ENCODE measurements around the gene CASP8. TPM values are rescaled to one million over a fixed set of nuclear protein-coding genes. Genes with fewer than 3 reads are reported as not detected.
"Not testable (repeated sequence)": the region's sequence is repeated elsewhere in the genome, so short reads cannot be mapped to it uniquely, and the experiment has no call there.

CASP8 gene
- total RNA-seq, 2 experiments from 2014 or later: 62.7 to 63.2 TPM

DNA sequence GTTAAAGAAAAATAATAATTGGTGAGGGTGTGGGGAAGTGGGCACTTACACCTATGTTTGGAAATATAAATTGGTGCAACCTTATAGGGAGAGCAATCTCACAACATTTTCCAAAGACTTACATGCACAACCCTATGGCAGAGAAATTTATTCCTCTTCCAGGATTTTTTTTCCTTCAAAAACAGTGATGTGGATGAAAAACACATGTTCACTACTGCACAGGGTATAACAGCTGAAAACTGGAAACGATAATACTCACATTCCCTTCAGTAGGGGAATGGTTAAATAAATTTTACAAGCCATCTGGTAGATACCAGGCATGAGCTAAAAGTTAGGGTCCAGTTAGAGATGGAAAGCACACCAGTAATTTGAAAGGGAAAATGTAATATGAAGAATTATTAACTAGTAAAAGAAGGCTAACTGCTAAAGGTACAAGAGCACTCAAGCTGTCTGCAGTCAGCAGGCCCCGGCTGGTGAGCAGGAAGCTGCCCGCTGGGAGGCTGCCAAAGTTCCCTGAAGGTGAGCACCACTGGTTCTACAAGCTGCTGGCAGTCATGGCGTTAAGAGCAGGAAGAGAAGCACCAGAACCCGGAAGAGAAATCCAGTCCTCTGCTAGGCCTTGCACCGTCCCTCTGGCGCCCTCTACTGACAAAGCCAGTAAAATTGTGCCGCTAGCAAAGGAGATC is 28.4 kb upstream of the CASP8 start:
- Mint-ChIP-seq H3K4me1 (ENCODE audit: low read depth) (peaks cover 53% of the 10 kb centered on the region), H3K36me3 (ENCODE audit: low read depth) (peaks cover 23% of the 10 kb centered on the region), H3K27ac (peak overlapping the region; percentile 89), H3K4me3 (peak overlapping the region; percentile 98), H3K27me3 (ENCODE audit: low read depth) (no peaks in the 10 kb centered on the region), H3K9me3 (ENCODE audit: insufficient read depth) (no peaks in the 10 kb centered on the region)
- ChIA-PET POLR2A (interaction anchor here (0.8 to 7.1 kb wide), 21 partner anchors 12 to 344 kb away, joined by 3 to 221 read pairs (median 6); partner anchors contain the start of genes CASP10, CASP8, CFLAR and NIF3L1), CTCF (interaction anchor here (0.6 to 4.6 kb wide), 67 partner anchors 10 to 936 kb away, joined by 3 to 455 read pairs (median 6); partner anchors contain the start of genes ALS2, CASP10, CASP8 and CFLAR)
- ATAC-seq: peak; percentile 55
- peak; percentile 96 for DNase-seq

DNA sequence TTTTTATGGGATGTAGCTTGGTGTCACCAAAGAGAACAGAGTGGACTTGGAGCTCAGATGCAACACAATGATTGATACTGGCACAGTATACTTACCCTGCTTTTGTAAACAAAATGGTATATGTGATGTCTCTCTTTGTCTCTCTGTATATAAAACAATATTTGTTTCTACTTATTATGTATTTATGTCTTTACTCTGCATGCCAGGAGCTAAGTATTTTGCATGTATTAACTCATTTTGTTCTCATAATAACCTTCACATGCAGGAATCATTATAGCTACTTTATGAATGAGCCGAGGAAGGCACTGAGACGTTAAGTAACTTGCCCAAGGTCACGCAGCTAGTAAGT is 27.9 kb upstream of the CASP8 start:
- H3K9me3 Mint-ChIP-seq (ENCODE audit: insufficient read depth): no peaks in the 10 kb centered on the region
- ATAC-seq: no peak
- CTCF ChIA-PET: interaction anchor here (0.6 to 4.6 kb wide), 66 partner anchors 10 to 936 kb away, joined by 3 to 455 read pairs (median 6); partner anchors contain the start of genes ALS2, CASP10, CASP8 and CFLAR
- peak overlapping the region; percentile 89 for H3K27ac Mint-ChIP-seq
- POLR2A ChIA-PET: interaction anchor here (0.8 to 7.1 kb wide), 25 partner anchors 12 to 519 kb away, joined by 3 to 221 read pairs (median 6); partner anchors contain the start of genes CASP10, CASP8, CFLAR and CLK1
- H3K4me3 Mint-ChIP-seq: peak overlapping the region; percentile 98
- no peak for DNase-seq
- H3K36me3 Mint-ChIP-seq (ENCODE audit: low read depth): peaks cover 27% of the 10 kb centered on the region
- no peaks in the 10 kb centered on the region for H3K27me3 Mint-ChIP-seq (ENCODE audit: low read depth)
- peaks cover 57% of the 10 kb centered on the region for H3K4me1 Mint-ChIP-seq (ENCODE audit: low read depth)

DNA sequence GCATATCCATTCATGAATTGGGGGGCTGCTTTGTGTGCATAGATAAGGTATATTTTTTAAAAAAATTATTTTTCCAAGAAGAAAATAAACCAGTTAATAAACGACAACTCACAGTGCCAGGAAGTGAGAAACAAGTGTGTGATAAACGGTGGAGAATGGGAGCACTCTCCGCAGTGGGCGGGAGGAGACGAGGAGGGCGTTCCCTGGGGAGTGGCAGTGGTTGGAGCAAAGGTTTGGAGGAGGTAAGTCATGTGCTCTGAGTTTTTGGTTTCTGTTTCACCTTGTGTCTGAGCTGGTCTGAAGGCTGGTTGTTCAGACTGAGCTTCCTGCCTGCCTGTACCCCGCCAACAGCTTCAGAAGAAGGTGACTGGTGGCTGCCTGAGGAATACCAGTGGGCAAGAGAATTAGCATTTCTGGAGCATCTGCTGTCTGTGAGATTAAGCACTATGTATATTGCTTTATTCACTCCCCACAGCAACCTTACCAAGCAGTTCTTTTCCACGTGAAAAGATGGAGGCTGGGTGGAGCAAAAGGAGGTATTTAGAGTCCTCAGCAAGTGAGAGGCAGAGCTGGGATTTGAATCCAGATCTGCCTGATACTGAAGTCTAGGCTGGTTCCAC is 27.0 kb upstream of the CASP8 start:
- peaks cover 60% of the 10 kb centered on the region for H3K4me1 Mint-ChIP-seq (ENCODE audit: low read depth)
- H3K27me3 Mint-ChIP-seq (ENCODE audit: low read depth): no peaks in the 10 kb centered on the region
- POLR2A ChIA-PET: interaction anchor here (0.6 to 7.1 kb wide), 29 partner anchors 13 to 1037 kb away, joined by 3 to 221 read pairs (median 5); partner anchors contain the start of genes ALS2, CASP10, CASP8 and CFLAR
- peak overlapping the region; percentile 96 for H3K27ac Mint-ChIP-seq
- H3K36me3 Mint-ChIP-seq (ENCODE audit: low read depth): peaks cover 35% of the 10 kb centered on the region
- H3K4me3 Mint-ChIP-seq: peak overlapping the region; percentile 98
- CTCF ChIA-PET: interaction anchor here (0.8 to 4.6 kb wide), 35 partner anchors 9 to 520 kb away, joined by 3 to 455 read pairs (median 9); partner anchors contain the start of genes CASP10, CASP8, CFLAR and CLK1
- ATAC-seq: peak; percentile 92
- peak; percentile 94 for DNase-seq
- H3K9me3 Mint-ChIP-seq (ENCODE audit: insufficient read depth): no peaks in the 10 kb centered on the region

DNA sequence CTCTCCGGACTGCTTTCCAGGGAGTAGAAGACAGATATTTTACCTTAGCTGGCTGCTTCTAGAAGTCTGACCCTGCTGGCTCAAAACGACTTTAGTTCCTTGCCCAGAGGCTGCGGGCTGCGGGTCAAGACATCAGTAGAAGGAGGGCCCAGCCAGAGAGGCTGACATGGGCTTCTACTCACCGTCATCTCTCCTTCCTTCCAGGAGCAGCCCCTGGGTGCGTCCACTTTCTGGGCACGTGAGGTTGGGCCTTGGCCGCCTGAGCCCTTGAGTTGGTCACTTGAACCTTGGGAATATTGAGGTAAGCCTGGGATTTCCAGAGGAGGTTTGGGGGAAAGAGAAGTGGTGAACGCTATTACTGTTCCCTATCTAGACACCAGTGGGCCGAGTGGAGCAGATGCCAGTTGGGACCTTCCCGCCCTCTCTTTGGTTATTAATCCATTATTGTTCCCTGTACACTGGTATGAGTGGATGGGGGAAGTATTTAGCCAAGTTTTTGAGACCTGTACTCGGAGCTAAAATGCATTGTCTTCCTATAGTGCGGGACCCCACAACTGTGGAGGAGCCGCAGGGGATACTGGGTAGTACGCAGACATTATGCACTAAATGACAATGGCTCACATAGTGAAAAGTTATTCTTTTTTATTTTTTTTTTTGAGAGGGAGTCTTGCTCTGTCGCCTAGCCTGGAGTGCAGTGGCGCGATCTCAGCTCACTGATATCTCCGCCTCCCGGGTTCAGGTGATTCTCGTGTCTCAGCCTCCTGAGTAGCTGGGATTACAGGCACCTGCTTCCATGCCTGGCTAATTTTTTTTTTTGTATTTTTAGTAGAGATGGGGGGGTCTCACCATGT is 26.3 kb upstream of the CASP8 start:
- POLR2A ChIA-PET: interaction anchor here (0.6 to 7.1 kb wide), 28 partner anchors 13 to 1036 kb away, joined by 3 to 221 read pairs (median 4); partner anchors contain the start of genes ALS2, CASP10, CASP8 and CFLAR
- H3K27me3 Mint-ChIP-seq (ENCODE audit: low read depth): no peaks in the 10 kb centered on the region

DNA sequence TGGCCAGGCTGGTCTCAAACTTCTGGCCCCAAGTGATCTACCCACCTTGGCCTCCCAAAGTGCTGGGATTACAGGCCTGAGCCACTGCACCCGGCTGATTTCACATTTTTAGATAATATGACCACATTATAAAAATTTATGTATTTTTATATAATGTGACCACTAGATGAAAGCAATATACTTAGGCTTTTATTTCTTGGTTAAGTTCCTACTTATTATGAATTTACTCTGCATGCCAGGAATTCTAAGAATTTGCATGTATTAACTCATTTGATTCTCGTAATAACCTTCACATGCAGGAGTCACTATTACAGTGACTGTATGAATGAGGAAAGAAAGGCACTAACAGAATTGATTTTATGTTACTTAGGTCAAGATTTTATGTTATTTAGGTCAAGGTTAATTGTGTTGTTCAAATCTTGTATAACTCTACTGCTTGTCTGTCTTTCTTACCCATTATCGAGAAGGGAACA is 25.6 kb upstream of the CASP8 start:
- H3K4me3 Mint-ChIP-seq: peak overlapping the region; percentile 98
- ATAC-seq (no peak), DNase-seq (no peak)
- no peaks in the 10 kb centered on the region for H3K9me3 Mint-ChIP-seq (ENCODE audit: insufficient read depth)
- H3K4me1 Mint-ChIP-seq (ENCODE audit: low read depth): peaks cover 52% of the 10 kb centered on the region
- H3K27me3 Mint-ChIP-seq (ENCODE audit: low read depth): no peaks in the 10 kb centered on the region
- peaks cover 42% of the 10 kb centered on the region for H3K36me3 Mint-ChIP-seq (ENCODE audit: low read depth)
- ChIA-PET POLR2A (interaction anchor here (0.8 to 7.1 kb wide), 11 partner anchors 14 to 371 kb away, joined by 3 to 221 read pairs (median 7); partner anchors contain the start of genes CASP10, CASP8, CLK1 and NIF3L1), CTCF (interaction anchor here (1.0 to 4.6 kb wide), 13 partner anchors 19 to 333 kb away, joined by 3 to 455 read pairs (median 38); partner anchors contain the start of genes CASP10, CASP8, CFLAR and HYCC2)
- H3K27ac Mint-ChIP-seq: peak overlapping the region; percentile 96

More for the DNA sequence above, 26.3 kb upstream of the CASP8 start:
- no peaks in the 10 kb centered on the region for H3K9me3 Mint-ChIP-seq (ENCODE audit: insufficient read depth)
- DNase-seq (peak; percentile 40), ATAC-seq (peak; percentile 25)
- peaks cover 37% of the 10 kb centered on the region for H3K36me3 Mint-ChIP-seq (ENCODE audit: low read depth)
- H3K4me1 Mint-ChIP-seq (ENCODE audit: low read depth): peaks cover 53% of the 10 kb centered on the region
- peak overlapping the region; percentile 98 for H3K4me3 Mint-ChIP-seq
- peak overlapping the region; percentile 96 for H3K27ac Mint-ChIP-seq
- CTCF ChIA-PET: interaction anchor here (0.9 to 4.6 kb wide), 25 partner anchors 9 to 521 kb away, joined by 3 to 455 read pairs (median 14); partner anchors contain the start of genes CASP10, CASP8, CFLAR and HYCC2

DNA sequence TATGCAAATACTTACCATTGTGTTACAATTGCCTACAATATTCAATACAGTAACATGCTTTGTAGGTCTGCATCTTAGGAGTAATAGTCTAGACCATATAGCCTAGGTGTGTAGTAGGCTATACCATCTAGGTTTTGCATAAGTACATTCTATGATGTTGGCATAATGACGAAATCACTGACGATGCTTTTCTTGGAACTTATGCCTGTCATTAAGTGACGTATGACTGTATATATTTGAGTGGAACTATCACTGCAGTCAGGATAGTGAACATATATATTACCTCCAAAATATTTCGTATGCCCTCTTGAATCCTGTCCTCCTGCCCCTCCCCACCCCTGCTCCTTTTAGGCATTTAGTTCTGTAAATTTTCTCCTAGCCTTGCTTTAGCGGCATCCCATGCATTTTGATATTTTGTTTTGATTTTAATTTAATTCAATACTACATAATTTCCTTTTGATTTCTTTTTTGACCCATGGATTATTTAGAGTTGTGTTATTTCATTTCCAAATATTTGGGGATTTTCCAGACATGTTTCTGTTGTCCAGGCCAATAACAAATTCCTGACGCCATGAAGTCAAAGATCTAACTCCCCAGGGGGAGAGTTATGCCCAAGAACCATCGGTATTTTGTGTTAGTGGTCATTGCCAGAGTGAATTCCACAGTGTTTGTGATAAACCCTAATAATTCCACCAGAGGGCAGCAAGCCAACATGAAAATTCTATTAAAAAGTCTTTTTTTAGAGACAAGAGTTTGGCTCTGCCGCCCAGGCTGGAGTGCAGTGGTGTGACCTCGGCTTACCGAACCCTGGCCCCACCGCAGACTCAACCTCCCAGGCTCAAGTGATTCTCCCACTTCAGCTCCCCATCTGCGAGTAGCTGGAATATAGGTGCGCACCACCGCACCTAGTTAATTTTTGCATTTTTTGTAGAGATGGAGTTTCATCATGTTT is 24.2 kb upstream of the CASP8 start:
- H3K4me1 Mint-ChIP-seq (ENCODE audit: low read depth): peaks cover 47% of the 10 kb centered on the region
- no peaks in the 10 kb centered on the region for H3K9me3 Mint-ChIP-seq (ENCODE audit: insufficient read depth)
- H3K27me3 Mint-ChIP-seq (ENCODE audit: low read depth): no peaks in the 10 kb centered on the region
- ATAC-seq (peak; percentile 8), DNase-seq (peak; percentile 77)
- H3K27ac Mint-ChIP-seq: peak overlapping the region; percentile 82
- ChIA-PET POLR2A (interaction anchor here (0.6 to 7.1 kb wide), 4 partner anchors 15 to 26 kb away, joined by 3 to 221 read pairs (median 18); partner anchors contain the start of gene CASP8), CTCF (interaction anchor here (0.5 to 4.6 kb wide), 26 partner anchors 15 to 943 kb away, joined by 3 to 455 read pairs (median 4); partner anchors contain the start of genes CASP10, CASP8 and CFLAR)
- peak overlapping the region; percentile 98 for H3K4me3 Mint-ChIP-seq
- H3K36me3 Mint-ChIP-seq (ENCODE audit: low read depth): peaks cover 56% of the 10 kb centered on the region

DNA sequence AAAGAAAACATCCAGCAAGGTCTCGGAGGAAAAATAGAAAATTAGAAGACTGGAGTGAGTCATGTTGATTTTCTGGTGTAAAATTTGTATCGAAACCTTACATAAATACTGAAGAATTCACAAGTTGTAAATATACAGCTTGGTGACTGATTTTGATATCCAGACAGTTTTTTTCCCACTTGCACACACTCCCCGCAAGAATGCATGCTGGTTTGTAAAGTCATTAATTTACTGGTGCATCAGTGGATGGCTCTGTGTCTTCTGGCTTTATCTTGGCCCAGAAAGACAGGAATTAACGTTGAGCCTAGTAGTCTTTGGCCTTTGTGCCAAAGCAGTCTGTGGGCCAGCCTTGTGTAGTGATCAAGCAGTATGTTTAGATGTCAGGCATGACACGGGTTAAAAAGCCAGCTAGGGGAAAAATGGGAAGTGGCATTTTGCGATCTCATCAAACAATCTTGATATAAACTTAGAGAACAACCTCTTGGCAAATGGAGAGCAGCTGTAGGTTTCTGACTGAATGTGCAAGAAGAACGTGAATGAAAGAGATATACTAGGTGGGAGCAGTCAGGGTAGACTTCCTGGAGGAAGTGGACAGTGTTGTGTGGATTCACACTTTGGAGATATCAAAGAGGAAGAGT is 22.7 kb upstream of the CASP8 start:
- H3K4me1 Mint-ChIP-seq (ENCODE audit: low read depth): peaks cover 33% of the 10 kb centered on the region
- ChIA-PET POLR2A (interaction anchor here (0.6 to 7.1 kb wide), 5 partner anchors 14 to 197 kb away, joined by 3 to 221 read pairs (median 3); partner anchors contain the start of gene CASP8), CTCF (interaction anchor here (0.9 to 2.9 kb wide), 11 partner anchors 15 to 224 kb away, joined by 3 to 45 read pairs (median 5); partner anchors contain the start of genes CASP10, STRADB and TRAK2)
- no peak overlapping the region for H3K4me3 Mint-ChIP-seq
- no peak for ATAC-seq
- H3K27ac Mint-ChIP-seq: peak overlapping the region; percentile 55
- DNase-seq: no peak
- H3K9me3 Mint-ChIP-seq (ENCODE audit: insufficient read depth): peaks cover 4% of the 10 kb centered on the region
- H3K27me3 Mint-ChIP-seq (ENCODE audit: low read depth): no peaks in the 10 kb centered on the region
- H3K36me3 Mint-ChIP-seq (ENCODE audit: low read depth): peaks cover 69% of the 10 kb centered on the region

DNA sequence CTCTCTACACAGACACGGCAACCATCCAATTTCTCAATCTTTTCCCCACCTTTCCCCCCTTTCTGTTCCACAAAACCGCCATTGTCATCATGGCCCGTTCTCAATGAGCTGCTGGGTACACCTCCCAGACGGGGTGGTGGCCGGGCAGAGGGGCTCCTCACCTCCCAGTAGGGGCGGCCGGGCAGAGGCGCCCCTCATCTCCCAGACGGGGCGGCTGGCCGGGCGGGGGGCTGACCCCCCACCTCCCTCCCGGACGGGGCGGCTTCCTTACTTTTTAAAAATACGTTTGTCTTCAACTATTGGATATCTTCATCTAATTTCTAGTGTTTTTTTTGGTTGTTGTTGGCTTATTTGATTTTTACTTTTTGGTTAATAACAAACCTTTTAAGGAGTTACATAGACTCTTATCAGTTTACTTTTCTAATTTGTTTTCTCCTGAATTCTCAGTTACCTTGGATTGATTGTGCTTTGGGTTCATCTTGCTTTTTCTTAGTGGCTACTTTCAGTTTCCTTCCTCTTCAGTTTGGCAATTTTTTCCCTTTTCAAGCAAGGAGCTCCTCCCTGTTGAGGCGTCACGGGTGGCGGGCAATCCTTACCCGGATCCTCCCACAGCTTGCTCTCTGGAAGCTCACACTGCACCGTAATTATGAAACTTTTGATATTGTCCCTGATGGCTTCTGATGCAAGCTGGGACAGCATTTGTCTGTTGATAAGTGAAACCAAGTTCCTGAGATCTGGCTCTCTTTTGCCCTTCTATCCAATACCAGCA is 21.0 kb upstream of the CASP8 start:
- ATAC-seq; CTCF ChIA-PET; POLR2A ChIA-PET; H3K9me3 Mint-ChIP-seq (ENCODE audit: insufficient read depth); H3K27me3 Mint-ChIP-seq (ENCODE audit: low read depth); H3K4me3 Mint-ChIP-seq: not testable (repeated sequence)
- Mint-ChIP-seq H3K4me1 (ENCODE audit: low read depth) (peaks cover 30% of the 10 kb centered on the region), H3K27ac (peak overlapping the region; percentile 69), H3K36me3 (ENCODE audit: low read depth) (peaks cover 70% of the 10 kb centered on the region)
- DNase-seq: peak; percentile 12
